ENCODE results near the gene SPTB.

Gene SPTB

GRCh38 chr14:64848239-64848638 is 31.5 kb downstream of the SPTB start:
- DNase-seq = no peak

- DNase-seq = no peak
Observed at GRCh38 chr14:64846319-64846718, 33.4 kb downstream of the SPTB start.

DNA sequence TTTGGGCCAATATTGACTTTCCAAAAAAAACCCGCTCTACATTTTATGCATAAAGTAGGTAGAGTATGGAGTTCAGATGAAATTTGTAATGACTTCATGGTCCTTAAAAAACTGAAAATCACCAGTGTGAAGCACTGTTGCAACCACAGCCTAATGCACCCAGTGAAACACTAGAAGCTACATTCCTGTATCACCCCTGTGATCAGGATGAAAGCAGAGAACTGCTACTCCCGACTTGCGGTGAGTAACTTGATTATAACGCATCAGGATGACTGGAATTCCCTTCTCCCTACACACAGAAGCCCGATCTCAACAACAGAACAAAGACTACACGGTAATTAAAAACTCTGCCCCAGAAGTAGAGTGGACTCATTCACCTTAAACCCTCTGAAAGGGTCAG is 33.8 kb downstream of the SPTB start:
- no peak for DNase-seq

DNA sequence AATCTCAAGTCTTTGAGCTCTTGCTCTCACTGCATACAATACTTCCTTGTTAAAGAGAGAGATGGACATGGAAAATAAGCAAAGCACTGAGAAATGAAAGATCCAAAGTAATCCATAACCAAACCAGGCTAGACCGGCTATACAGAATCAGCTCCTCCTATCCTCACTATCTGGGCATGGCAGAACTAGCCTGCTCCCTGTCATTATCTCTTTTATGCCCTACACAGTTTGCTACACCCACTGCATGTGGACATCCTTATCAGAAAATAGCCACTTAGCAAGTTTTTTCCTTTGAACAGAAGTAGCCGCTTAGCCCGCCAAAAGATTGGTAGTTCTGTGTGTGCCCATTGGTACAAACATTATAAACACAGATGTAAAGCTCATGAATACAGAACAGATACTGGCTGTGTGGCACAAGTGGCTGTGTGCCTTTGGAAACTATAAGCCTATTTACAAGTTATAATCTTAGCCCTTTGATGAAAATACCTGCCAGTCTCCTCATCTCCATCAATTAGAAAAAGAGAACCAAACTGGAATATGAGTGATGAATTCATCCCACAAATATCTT is 34.7 kb downstream of the SPTB start:
- DNase-seq = no peak

DNA sequence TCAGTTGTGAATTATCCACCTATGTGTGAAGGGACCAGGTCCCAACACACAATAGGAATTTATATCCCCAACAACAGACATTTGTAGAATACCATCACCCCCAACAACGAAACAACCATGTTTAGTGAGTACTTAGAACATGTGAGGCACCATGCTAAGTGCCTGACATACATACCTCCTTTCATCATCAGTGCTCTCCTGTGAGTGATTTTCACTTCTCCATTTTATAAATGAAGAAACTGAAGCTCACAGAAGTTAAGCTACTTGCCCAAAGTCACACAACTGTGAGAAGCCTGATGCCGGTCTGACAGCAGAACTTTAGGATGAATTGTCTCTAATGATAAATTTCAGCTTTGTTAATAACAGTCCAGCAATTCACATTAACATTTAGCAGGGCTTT is 35.4 kb downstream of the SPTB start:
- no peak for DNase-seq

DNA sequence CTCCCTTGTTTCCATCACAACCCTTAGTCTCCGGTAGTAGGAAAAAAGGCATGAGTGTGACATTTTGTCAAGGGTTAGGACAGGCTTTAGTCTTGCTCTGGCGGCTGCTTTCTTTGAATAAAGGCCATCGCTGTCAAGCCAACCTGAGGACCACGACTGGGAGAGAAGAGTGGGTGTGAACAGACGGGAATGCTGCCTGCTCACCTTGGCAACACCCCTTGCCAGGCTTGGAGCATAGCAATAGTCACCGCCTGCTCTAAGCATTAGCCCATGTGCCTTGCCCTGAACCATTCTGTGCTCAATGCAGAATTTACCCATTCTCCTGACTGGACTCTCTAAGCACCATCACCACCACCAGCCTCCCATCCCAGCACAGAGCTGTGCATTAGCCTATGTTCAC is 36.2 kb downstream of the SPTB start:
- no peak for DNase-seq

DNA sequence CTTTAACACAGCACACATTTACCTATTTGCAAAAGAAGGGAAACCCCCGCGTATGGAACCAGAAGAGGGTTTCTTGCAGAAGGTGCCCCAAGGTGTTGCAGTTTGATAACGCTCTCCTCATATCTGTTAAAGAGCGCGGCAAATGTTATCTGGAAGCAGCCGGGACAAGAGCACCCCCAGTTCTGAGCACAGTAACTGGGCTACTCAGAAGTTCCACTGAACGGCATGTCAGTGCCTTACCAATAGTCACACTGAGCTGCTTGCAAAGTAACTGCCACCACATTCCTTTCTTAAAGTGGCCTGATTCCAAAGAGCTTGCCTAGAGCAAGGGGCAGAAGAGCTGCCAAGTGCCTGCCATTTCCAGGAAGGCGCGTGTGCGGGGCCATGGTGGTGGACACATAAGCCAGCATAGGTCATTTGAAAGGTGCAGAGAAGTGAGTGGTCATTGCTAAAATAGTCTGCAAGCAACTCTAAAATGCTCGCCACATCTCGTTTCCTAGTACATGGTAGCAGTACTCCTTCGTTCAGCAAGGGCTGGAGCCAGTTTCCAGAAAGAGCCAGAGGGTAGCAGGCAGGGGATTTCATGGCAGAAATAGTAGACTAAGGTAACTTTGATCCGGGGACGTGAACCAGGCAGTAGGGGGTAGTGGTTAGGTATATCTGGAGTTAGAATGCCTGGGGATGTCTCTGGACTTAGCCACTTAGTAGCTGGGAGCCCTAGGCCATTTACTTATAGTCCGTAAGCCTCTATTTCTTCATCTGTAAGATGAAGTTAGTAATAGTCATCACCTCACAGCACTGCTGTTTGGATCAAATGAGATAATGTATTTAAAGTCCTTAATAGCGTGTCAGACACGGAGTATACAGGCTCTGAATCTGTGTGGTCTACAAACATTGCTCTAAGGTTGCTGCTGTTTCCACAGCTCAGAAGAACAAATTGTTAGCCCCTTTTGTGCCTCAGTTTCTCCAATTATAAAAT is 37.6 kb downstream of the SPTB start:
- no peak for DNase-seq

- no peak for DNase-seq
Observed at GRCh38 chr14:64841121-64841651, 38.5 kb downstream of the SPTB start.

GRCh38 chr14:64838656-64839055 is 41.1 kb downstream of the SPTB start:
- no peak for DNase-seq

- no peak for DNase-seq
Observed at GRCh38 chr14:64835431-64835830, 44.3 kb downstream of the SPTB start.

DNA sequence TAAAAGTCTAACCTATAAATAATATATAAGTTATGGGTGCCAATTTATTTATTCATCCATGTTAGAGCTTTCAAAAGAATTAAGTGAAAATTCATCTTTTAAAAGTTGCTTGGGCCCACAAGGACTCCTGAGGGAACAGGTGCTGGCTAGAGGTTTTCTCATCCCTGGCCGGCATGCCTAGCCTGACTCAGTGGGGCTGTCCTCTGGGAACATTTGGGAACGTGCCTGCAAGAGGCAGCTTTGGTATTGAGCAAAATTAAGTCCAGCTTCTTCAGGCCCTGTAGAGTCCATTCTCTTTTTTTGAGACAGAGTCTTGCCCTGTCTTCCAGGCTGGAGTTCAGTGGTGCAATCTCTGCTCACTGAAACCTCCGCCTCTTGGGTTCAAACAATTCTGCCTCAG is 44.7 kb downstream of the SPTB start:
- no peak for DNase-seq

GRCh38 chr14:64831419-64831818 is 48.3 kb downstream of the SPTB start:
- DNase-seq = no peak

DNA sequence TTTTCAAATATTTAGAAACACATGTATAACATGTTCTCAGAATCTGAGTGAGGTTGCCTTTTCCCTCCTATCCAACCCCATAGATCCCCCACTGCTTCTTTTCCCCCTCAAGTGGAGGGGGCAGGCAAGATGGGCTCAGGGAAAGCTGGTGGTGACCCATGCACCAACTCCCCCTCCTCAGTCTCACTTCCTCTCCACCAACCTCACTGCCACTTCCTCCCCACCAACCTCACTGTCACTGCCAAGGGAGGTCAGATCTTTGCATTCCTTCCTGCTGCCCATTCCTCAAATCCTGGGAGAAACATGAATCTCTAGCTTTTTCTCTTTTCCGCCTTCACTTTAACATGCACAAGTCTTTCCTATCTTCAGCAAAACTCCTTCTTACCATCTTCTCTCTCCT is 48.7 kb downstream of the SPTB start:
- DNase-seq = no peak

GRCh38 chr14:64828071-64828470 is 51.6 kb downstream of the SPTB start:
- no peak for DNase-seq

GRCh38 chr14:64826845-64827244 is 52.9 kb downstream of the SPTB start:
- no peak for DNase-seq

- DNase-seq = no peak
Observed at GRCh38 chr14:64826333-64826732, 53.4 kb downstream of the SPTB start.

DNA sequence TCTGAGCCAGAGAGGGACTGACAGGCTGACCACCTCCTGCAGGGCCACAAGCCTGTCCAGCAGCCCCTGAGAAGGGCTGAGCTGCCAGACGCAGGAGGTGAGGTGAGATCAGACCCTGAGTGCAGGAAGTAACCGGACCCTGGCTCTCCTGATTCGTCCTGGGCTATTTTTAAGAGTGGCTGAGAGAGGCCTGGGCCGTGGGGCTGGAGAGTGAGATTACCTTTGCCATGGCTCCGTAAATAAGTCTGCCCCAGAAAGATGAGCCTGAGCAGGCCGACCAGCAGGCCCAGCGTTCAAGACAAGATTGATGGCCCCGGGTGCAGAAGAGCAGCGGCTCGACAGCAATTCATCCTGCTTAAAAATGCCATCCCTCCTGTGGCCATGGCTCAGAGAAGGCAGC is 54.2 kb downstream of the SPTB start:
- DNase-seq = no peak

DNA sequence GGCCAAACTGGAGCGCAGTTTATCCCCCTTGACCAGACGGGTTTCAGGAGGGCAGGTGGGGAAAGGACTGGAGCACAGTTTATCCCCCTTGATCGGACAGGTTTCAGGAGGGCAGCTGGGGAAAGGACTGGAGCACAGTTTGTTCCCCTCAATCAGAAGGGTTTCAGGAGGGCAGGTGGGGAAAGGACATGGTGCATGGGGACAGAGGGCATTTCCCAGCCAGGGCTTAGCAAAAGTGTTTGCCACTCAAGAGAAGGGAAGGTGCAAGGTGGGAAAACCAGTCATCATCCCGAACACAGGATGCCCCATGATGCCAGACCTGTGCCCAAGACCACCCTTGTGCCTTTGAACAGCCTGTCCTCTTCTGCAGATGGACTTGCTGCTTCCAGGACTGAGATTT is 54.7 kb downstream of the SPTB start:
- DNase-seq = no peak

- DNase-seq = no peak
Observed at GRCh38 chr14:64824471-64824870, 55.2 kb downstream of the SPTB start.

DNA sequence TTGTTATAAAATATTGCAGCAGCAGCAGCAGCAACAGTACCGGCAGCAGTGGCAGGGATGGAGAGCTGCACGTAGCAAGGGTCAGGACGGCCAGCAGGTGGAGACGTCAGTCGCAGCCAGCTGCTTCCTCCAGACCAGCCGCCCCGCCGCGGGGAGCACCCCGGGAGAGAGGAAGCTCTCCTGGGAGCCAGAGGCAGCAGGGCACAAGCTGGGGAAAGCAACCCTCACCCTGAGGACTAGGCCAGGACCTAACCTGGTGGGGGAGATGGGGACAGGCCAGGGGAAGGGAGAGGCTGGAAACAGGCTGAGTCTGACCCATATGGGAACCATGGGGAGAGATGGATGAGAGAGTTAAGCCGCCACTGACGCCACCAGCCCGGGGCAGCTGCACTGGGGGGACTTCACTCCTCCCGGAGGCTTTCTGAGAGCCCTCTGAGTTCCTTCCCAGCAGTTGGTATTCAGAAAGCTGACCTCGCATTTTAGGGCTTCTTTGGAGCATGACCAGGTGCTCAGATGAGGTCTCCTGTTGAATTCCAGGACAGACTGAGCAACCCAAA is 56.3 kb downstream of the SPTB start:
- DNase-seq = peak; percentile 46 to 60

GRCh38 chr14:64821651-64822050 is 58.1 kb downstream of the SPTB start:
- DNase-seq = no peak

DNA sequence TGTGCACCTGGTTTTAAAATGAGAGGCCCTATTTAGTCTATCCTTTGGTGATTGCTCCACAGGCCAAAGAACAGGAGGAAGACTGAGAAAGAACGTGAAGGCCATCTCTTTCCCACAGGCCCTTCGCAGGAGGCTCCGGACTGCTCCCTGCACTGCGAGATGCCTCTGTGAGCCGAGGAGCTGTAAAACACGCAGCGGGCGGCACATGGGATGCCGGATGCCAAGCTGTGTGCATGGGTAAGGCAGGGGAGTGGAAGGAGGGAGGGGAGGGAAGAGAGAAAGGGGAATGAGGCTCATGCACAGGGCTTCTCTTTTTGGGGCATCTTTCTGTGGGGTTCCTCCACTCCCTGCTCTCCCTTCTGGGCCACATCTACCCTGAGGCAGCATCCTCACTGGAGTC is 61.6 kb downstream of the SPTB start:
- no peak for DNase-seq

- DNase-seq = no peak
Observed at GRCh38 chr14:64817631-64818030, 62.1 kb downstream of the SPTB start.

DNA sequence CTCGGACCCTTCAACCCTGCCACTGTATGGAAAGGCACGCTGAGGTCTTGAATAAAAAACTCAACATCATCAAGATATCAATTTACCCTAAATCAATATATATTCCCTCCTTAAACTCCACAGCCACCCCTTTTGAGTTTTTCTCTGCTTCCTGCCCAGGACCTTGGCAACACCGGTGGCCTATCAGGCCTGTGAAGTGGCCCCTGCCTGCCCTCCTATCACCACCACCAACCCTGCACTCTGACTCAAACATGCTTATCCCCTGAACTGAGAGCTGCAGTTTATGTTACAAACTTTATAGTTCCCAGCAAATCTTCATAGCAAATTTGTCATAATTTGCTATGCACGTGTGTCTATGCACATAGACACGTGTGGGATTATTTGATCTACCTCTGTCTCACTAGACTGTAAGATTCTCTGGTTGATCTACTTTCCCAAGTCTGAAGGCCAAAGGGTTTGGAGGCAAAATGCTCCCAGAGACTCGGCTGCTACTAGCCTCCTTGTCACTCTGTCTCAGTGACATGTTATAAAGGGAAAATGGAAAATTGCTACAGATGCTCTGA is 63.4 kb downstream of the SPTB start:
- DNase-seq = no peak

All from NCI-H1930 (cell line).